Esophagus muscularis mucosa (tissue), 4 donors: Measurements from ENCODE around the gene APOM.

Source experiments
- EP300 ChIP-seq: sonication (generic); formaldehyde crosslinking; IDR thresholded peaks from one replicate; pipeline ENCODE4 v1.6.1; 2017; ENCODE audit warnings: antibody characterized with exemption
- POLR2A ChIP-seq: fragments of 450-650 bp; IDR thresholded peaks from one replicate; pipeline ENCODE4 v1.6.1; 2017; ENCODE audit warnings: antibody characterized with exemption, moderate library complexity, mild to moderate bottlenecking, low read depth
- POLR2AphosphoS5 ChIP-seq, 2 donors: sonication (generic); formaldehyde crosslinking; IDR thresholded peaks; one replicate each; pipeline ENCODE4 v1.6.1; 2017; ENCODE audit warnings: antibody characterized with exemption in 2 of 2
- TF ChIP-seq, protein P1 (sequence below), 3 experiments: fragments of 200-600 bp in 2 of 3; fragments of 450-650 bp in 1 of 3; sonication (generic) in 2 of 3; IDR thresholded peaks; one replicate each; pipeline ENCODE4 v1.5.1; 2017 to 2019; ENCODE audit warnings: antibody characterized with exemption in 3 of 3, mild to moderate bottlenecking in 2 of 3, moderate library complexity in 1 of 3

DNA sequence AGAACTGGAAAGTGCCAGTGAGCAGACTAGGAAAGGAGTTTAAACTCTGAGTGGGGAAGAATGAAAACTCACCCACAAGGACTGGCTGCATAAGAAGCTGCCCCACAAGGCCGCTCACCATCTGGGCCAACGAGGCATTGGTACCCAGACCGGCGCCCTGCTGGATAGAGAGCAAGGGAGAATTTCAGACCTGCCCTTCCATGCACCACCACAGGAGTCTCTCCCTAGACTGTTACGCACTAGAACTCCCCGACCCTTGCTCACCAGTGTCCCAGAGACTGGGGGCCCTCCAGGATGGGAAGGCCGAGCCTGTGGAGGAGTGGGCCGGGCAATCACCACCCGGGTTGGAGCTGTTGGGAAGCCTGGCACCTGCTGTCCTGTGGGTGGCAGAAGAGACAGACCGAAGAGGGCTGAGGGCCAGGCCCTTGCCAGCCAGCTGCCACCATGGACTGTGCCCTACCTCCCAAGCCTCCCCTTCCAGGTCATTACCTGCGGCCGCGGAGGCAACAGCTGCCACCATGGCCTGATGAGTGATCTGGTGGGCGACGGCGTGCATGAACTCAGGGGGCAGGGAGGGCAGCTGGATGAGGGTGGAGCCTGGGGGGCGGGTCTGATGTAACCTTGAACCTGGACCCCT lies 11.8 kb upstream of the APOM start:
- TF ChIP-seq, protein P1, sequence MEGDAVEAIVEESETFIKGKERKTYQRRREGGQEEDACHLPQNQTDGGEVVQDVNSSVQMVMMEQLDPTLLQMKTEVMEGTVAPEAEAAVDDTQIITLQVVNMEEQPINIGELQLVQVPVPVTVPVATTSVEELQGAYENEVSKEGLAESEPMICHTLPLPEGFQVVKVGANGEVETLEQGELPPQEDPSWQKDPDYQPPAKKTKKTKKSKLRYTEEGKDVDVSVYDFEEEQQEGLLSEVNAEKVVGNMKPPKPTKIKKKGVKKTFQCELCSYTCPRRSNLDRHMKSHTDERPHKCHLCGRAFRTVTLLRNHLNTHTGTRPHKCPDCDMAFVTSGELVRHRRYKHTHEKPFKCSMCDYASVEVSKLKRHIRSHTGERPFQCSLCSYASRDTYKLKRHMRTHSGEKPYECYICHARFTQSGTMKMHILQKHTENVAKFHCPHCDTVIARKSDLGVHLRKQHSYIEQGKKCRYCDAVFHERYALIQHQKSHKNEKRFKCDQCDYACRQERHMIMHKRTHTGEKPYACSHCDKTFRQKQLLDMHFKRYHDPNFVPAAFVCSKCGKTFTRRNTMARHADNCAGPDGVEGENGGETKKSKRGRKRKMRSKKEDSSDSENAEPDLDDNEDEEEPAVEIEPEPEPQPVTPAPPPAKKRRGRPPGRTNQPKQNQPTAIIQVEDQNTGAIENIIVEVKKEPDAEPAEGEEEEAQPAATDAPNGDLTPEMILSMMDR (IDR thresholded peaks at IDR 0.05) = no peak
- TF ChIP-seq POLR2AphosphoS5 (IDR thresholded peaks at IDR 0.05) = no peak
- no peak for TF ChIP-seq POLR2A
- no peak for TF ChIP-seq EP300
